Endothelial cell of umbilical vein (primary cell): Measurements from ENCODE around the gene PLXDC2. TPM values are rescaled to one million over a fixed set of nuclear protein-coding genes. Genes with fewer than 3 reads are reported as not detected.

Experiments used
- BruUV-seq: library from RNA; stranded (reverse); fragments of 400-500 nt; replicated peaks from 2 replicates; lab custom pipeline; 2021; lab: Mats Ljungman, UMichigan
- CTCF ChIA-PET: fragments of 300-600, 350-600 bp; sonication (Branson Sonifier 250); formaldehyde crosslinking; loops from one replicate; lab custom pipeline; 2021; ENCODE audit warnings: antibody characterized with exemption, inconsistent platforms; lab: Charles Lee
- POLR2A ChIA-PET: fragments of 300-600, 350-600 bp; sonication (Branson Sonifier 250); formaldehyde crosslinking; loops from one replicate; lab custom pipeline; 2021; ENCODE audit warnings: antibody characterized with exemption, inconsistent platforms; lab: Charles Lee
- DNase-seq: peaks from one replicate; pipeline ENCODE4 v3.0.0-alpha.2; 2011; ENCODE audit warnings: low read depth, low spot score
- FAIRE-seq: peaks from 2 replicates; lab custom pipeline; 2011; peaks lifted over from hg19 to GRCh38; lab: Jason Lieb, UNC
- H2AFZ ChIP-seq: 2 replicates; pipeline ENCODE4 v1.6.0; 2012; ENCODE audit warnings: low read depth, low read length, control low read depth, inconsistent platforms
- H3K27ac ChIP-seq: 2 replicates; pipeline ENCODE4 v1.5.1; 2011; ENCODE audit warnings: low read depth, mild to moderate bottlenecking, control low read depth, low read length, moderate library complexity; ENCODE audit not compliant: insufficient read depth
- H3K27me3 ChIP-seq, 2 experiments: 2 replicates each; pipeline versions ENCODE4 v1.6.0 to v1.6.1; 2011; ENCODE audit warnings: low read length in 2 of 2, mixed read lengths in 1 of 2; ENCODE audit not compliant: control insufficient read depth in 2 of 2, insufficient read depth in 2 of 2
- H3K36me3 ChIP-seq, 2 experiments: 2 replicates in 1 of 2; 3 replicates in 1 of 2; pipeline ENCODE4 v1.5.1; 2011; ENCODE audit warnings: low read length in 2 of 2, mild to moderate bottlenecking in 1 of 2, moderate library complexity in 1 of 2; ENCODE audit not compliant: control insufficient read depth in 2 of 2, insufficient read depth in 2 of 2; ENCODE audit errors: extremely low read depth in 1 of 2
- H3K4me1 ChIP-seq: 3 replicates; pipeline ENCODE4 v1.5.1; 2011; ENCODE audit warnings: mild to moderate bottlenecking, low read length; ENCODE audit not compliant: control insufficient read depth, insufficient read depth; ENCODE audit errors: extremely low read depth
- H3K4me2 ChIP-seq: 2 replicates; pipeline ENCODE4 v1.6.1; 2011; ENCODE audit warnings: low read length, control low read depth, mixed read lengths; ENCODE audit not compliant: insufficient read depth
- H3K4me3 ChIP-seq, 3 experiments: fragments of 200-600 bp in 1 of 3; sonication (generic), shearing (Covaris generic) in 1 of 3; replicated peaks in 1 of 3; 2 replicates each; pipeline ENCODE4 v1.5.1; 2011 to 2016; ENCODE audit warnings: control low read depth in 3 of 3, low read length in 3 of 3, mild to moderate bottlenecking in 2 of 3, inconsistent platforms in 1 of 3, low read depth in 1 of 3, moderate library complexity in 1 of 3; ENCODE audit not compliant: insufficient read depth in 1 of 3
- H3K79me2 ChIP-seq: 2 replicates; pipeline ENCODE4 v1.6.0; 2012; ENCODE audit warnings: low read length, inconsistent platforms; ENCODE audit not compliant: control insufficient read depth, insufficient read depth
- H3K9ac ChIP-seq: replicated peaks from 2 replicates; pipeline ENCODE3; 2011; ENCODE audit warnings: low read length, control low read depth; ENCODE audit not compliant: insufficient read depth; ENCODE audit errors: extremely low read depth
- H3K9me1 ChIP-seq: replicated peaks from 3 replicates; pipeline ENCODE4 v1.6.0; 2011; ENCODE audit warnings: mild to moderate bottlenecking, low read length; ENCODE audit not compliant: control insufficient read depth, insufficient read depth; ENCODE audit errors: extremely low read depth
- H3K9me3 ChIP-seq: replicated peaks from 2 replicates; pipeline ENCODE4 v1.5.1; 2012; ENCODE audit warnings: low read length, inconsistent platforms; ENCODE audit not compliant: control insufficient read depth, insufficient read depth
- H4K20me1 ChIP-seq: replicated peaks from 2 replicates; pipeline ENCODE3; 2011; ENCODE audit warnings: mild to moderate bottlenecking, low read length; ENCODE audit not compliant: control insufficient read depth, insufficient read depth; ENCODE audit errors: extremely low read depth
- EZH2 ChIP-seq: IDR thresholded peaks from 2 replicates; pipeline ENCODE4 v1.6.1; 2012; ENCODE audit warnings: borderline replicate concordance, low read depth, mild to moderate bottlenecking, moderate library complexity, low read length, inconsistent platforms; ENCODE audit not compliant: severe bottlenecking
- FOS ChIP-seq: IDR thresholded peaks from 2 replicates; pipeline ENCODE4 v1.6.1; 2011; ENCODE audit warnings: mild to moderate bottlenecking, low read length, moderate library complexity, borderline replicate concordance; ENCODE audit not compliant: insufficient read depth
- GATA2 ChIP-seq: IDR thresholded peaks from 2 replicates; pipeline ENCODE4 v1.7.0; 2011; ENCODE audit warnings: low read depth, mild to moderate bottlenecking, moderate library complexity, mixed read lengths, low read length; ENCODE audit not compliant: insufficient read length, insufficient read depth
- JUN ChIP-seq: IDR thresholded peaks from 2 replicates; pipeline ENCODE4 v1.6.1; 2011; ENCODE audit warnings: borderline replicate concordance, low read depth; ENCODE audit not compliant: insufficient read length, insufficient read depth
- MYC ChIP-seq: IDR thresholded peaks from one replicate; pipeline ENCODE4 v1.6.1; 2011; ENCODE audit warnings: mild to moderate bottlenecking, low read depth, low read length
- POLR2A ChIP-seq: IDR thresholded peaks from 2 replicates; pipeline ENCODE4 v1.6.1; 2012; ENCODE audit warnings: low read depth, mild to moderate bottlenecking, control low read depth, low read length
- POLR2AphosphoS5 ChIP-seq: IDR thresholded peaks from 2 replicates; pipeline ENCODE4 v1.6.1; 2012; ENCODE audit warnings: low read depth, mild to moderate bottlenecking, control low read depth, low read length, moderate library complexity; ENCODE audit not compliant: insufficient read depth
- dilution Hi-C: fragments of 300-500 bp; cut with MboI; formaldehyde crosslinking; loops from one replicate; pipeline ENCODE4 v1.15.0; 2019; ENCODE audit warnings: low sequenced_read_pairs; ENCODE audit not compliant: extremely low pct_ligation_motif_present
- intact Hi-C: fragments of 100-400 bp; cut with micrococcal nuclease; formaldehyde crosslinking; loops from one replicate; pipeline ENCODE4 v1.10.0; 2022
- polyA plus RNA-seq, 4 experiments: library from polyadenylated mRNA; depleted of rRNA in 3 of 4; stranded (reverse) in 3 of 4; unstranded in 1 of 4; fragments of >200 nt; gene quantifications; 2 replicates each; pipeline versions ENCODE4 v1.2.1 to v1.2.3, GENCODE V29; 2011 to 2012; ENCODE audit warnings: missing spikeins in 1 of 4
- total RNA-seq: library from RNA; stranded (reverse); gene quantifications from 2 replicates; pipeline ENCODE4 v1.2.3, GENCODE V29; 2021
- TF ChIP-seq, protein P1 (sequence below), 2 donors: IDR thresholded peaks; 1 replicate in 1 of 2; 2 replicates in 1 of 2; pipeline ENCODE4 v1.5.1; 2011; ENCODE audit warnings: low read length in 2 of 2, mild to moderate bottlenecking in 2 of 2, moderate library complexity in 2 of 2, control low read depth in 1 of 2, inconsistent platforms in 1 of 2, low read depth in 1 of 2; ENCODE audit not compliant: insufficient read depth in 1 of 2; ENCODE audit errors: extremely low read depth in 1 of 2
- TF ChIP-seq, protein P2 (sequence below): IDR thresholded peaks from 2 replicates; pipeline ENCODE4 v1.6.1; 2011; ENCODE audit not compliant: insufficient read depth, insufficient read length

PLXDC2 gene
- total and polyA plus RNA-seq, 2 donors (not counting 3 experiments of a cell fraction or from before 2014, with no cell fraction given) = 0.32 to 1.2 TPM

DNA sequence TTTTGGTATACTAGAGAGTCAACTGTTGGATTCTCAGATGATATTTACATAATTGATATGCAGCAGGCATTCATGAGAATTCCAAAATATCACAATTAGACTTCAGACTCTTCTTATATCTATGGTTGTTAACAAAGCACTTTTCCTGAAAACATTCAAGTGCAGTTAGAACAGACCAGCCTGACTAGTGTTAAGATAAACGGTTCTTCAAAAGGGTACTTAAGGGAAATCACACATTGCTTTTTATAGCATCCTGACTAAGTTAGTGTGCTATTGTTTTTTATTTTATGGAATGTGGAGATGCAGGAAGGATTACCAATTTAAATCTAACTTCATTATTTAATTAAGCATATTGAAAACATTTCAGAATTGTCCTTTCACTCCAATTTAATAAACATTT lies 405.1 kb downstream of the PLXDC2 start:
- intact Hi-C loops = no loop called here
- DNase-seq (no peak), FAIRE-seq (no peak)
- Histone ChIP-seq H3K9ac (no peak overlapping the region), H2AFZ (no peak overlapping the region), H3K4me1 (no peaks in the 10 kb centered on the region), H3K9me1 (no peaks in the 10 kb centered on the region), H3K36me3 (no peaks in the 10 kb centered on the region), H3K4me2 (no peak overlapping the region), H3K79me2 (no peaks in the 10 kb centered on the region), H3K9me3 (no peaks in the 10 kb centered on the region), H3K27me3 (no peaks in the 10 kb centered on the region), H4K20me1 (no peaks in the 10 kb centered on the region), H3K4me3 (no peak overlapping the region), H3K27ac (no peak overlapping the region)
- dilution Hi-C loops = no loop called here
- ChIA-PET POLR2A (no interaction called here), CTCF (no interaction called here)
- no TSS peak for BruUV-seq
- TF ChIP-seq POLR2A = no peak
- TF ChIP-seq, protein P1, sequence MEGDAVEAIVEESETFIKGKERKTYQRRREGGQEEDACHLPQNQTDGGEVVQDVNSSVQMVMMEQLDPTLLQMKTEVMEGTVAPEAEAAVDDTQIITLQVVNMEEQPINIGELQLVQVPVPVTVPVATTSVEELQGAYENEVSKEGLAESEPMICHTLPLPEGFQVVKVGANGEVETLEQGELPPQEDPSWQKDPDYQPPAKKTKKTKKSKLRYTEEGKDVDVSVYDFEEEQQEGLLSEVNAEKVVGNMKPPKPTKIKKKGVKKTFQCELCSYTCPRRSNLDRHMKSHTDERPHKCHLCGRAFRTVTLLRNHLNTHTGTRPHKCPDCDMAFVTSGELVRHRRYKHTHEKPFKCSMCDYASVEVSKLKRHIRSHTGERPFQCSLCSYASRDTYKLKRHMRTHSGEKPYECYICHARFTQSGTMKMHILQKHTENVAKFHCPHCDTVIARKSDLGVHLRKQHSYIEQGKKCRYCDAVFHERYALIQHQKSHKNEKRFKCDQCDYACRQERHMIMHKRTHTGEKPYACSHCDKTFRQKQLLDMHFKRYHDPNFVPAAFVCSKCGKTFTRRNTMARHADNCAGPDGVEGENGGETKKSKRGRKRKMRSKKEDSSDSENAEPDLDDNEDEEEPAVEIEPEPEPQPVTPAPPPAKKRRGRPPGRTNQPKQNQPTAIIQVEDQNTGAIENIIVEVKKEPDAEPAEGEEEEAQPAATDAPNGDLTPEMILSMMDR (IDR thresholded peaks at IDR 0.05; ENCODE audit: extremely low read depth in 1 of 2, insufficient read depth in 1 of 2, low read depth in 1 of 2, low read length in 2 of 2) = no peak

DNA sequence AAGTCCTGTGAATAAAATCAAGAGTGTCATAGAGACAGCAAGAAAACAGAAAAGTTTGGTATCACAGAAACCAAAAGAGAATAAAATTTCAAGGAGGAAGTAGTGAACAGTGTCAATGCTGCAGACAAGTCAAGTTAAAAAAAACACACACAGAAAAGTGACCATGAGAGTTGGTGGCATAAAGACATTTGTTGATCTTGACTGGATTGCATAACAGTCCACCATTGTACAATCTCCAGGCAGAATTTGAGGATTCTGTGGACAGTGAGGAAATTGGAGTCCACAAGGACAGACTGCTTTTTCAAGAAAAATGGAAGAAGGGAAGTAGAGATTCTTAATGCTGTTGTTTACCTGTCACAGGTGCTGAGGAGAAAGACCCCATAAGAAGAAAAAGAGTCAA lies 412.5 kb downstream of the PLXDC2 start:
- no TSS peak for BruUV-seq
- CTCF ChIA-PET = no interaction called here

More for the DNA sequence above, 412.5 kb downstream of the PLXDC2 start:
- H3K36me3 ChIP-seq = no peaks in the 10 kb centered on the region
- FAIRE-seq (no peak), DNase-seq (no peak)
- H3K79me2 ChIP-seq = no peaks in the 10 kb centered on the region
- H3K27ac ChIP-seq = no peak overlapping the region
- dilution Hi-C loops = no loop called here
- intact Hi-C loops = no loop called here
- H3K4me2 ChIP-seq = no peak overlapping the region
- no peaks in the 10 kb centered on the region for H3K9me3 ChIP-seq
- no peak for TF ChIP-seq POLR2AphosphoS5
- TF ChIP-seq GATA2 = no peak
- TF ChIP-seq, protein P2, sequence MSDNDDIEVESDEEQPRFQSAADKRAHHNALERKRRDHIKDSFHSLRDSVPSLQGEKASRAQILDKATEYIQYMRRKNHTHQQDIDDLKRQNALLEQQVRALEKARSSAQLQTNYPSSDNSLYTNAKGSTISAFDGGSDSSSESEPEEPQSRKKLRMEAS = no peak
- TF ChIP-seq, protein P1 (IDR thresholded peaks at IDR 0.05; ENCODE audit: extremely low read depth in 1 of 2, insufficient read depth in 1 of 2, low read depth in 1 of 2, low read length in 2 of 2) = no peak
- TF ChIP-seq MYC = no peak
- no peak for TF ChIP-seq FOS
- no peak for TF ChIP-seq EZH2
- no peak for TF ChIP-seq JUN
- TF ChIP-seq POLR2A = no peak
- no peak overlapping the region for H3K9ac ChIP-seq
- H2AFZ ChIP-seq = no peak overlapping the region
- no peaks in the 10 kb centered on the region for H4K20me1 ChIP-seq
- H3K9me1 ChIP-seq = no peaks in the 10 kb centered on the region
- H3K27me3 ChIP-seq = no peaks in the 10 kb centered on the region
- POLR2A ChIA-PET = no interaction called here
- no peaks in the 10 kb centered on the region for H3K4me1 ChIP-seq
- H3K4me3 ChIP-seq = no peak overlapping the region
